Naive thymus-derived CD4-positive, alpha-beta T cell (primary cell): Measurements from ENCODE around the gene EZR. TPM values are rescaled to one million over a fixed set of nuclear protein-coding genes. Genes with fewer than 3 reads are reported as not detected.
A peak's percentile ranks its signal among the peaks of the same experiment; 100 is the strongest.

Source experiments
- ATAC-seq: fragments of 150-1000 bp; cut with Tn5 transposase; 2 replicates; pipeline ENCODE4 v1.10.0; 2021; ENCODE audit warnings: mild to moderate bottlenecking, moderate library complexity
- CTCF ChIA-PET: fragments of 350-600 bp; sonication (Branson Sonifier 250); formaldehyde crosslinking; loops from one replicate; lab custom pipeline; 2021; ENCODE audit warnings: antibody characterized with exemption; lab: Charles Lee
- POLR2A ChIA-PET: fragments of 350-600 bp; sonication (Branson Sonifier 250); formaldehyde crosslinking; loops from one replicate; lab custom pipeline; 2021; ENCODE audit warnings: antibody characterized with exemption, inconsistent platforms; lab: Charles Lee
- DNase-seq, 9 donors: peaks; one replicate each; pipeline versions ENCODE4 v3.0.0 to v3.0.0-alpha.2; 2020 to 2022; ENCODE audit warnings: mixed read lengths in 1 of 9
- H3K27ac ChIP-seq: one replicate; pipeline ENCODE4 v1.7.0; 2013; ENCODE audit warnings: mild to moderate bottlenecking, low read depth, low read length, moderate library complexity
- H3K27me3 ChIP-seq, 2 donors: one replicate each; pipeline ENCODE4 v1.7.0; 2013; ENCODE audit warnings: low read length in 2 of 2, mild to moderate bottlenecking in 2 of 2, moderate library complexity in 2 of 2; ENCODE audit not compliant: control insufficient read depth in 2 of 2, insufficient read depth in 2 of 2
- H3K36me3 ChIP-seq, 3 experiments: 1 replicate in 2 of 3; 2 replicates in 1 of 3; pipeline ENCODE4 v1.7.0; 2013; ENCODE audit warnings: low read length in 3 of 3, mild to moderate bottlenecking in 3 of 3, moderate library complexity in 1 of 3; ENCODE audit not compliant: insufficient read depth in 3 of 3, control insufficient read depth in 2 of 3
- H3K4me1 ChIP-seq, 2 donors: one replicate each; pipeline ENCODE4 v1.7.0; 2013; ENCODE audit warnings: low read length in 2 of 2, mild to moderate bottlenecking in 2 of 2, moderate library complexity in 1 of 2; ENCODE audit not compliant: control insufficient read depth in 2 of 2, insufficient read depth in 2 of 2
- H3K4me3 ChIP-seq: 2 replicates; pipeline ENCODE4 v1.7.0; 2013; ENCODE audit warnings: mild to moderate bottlenecking, low read length
- H3K9me3 ChIP-seq, 3 experiments: 1 replicate in 2 of 3; 2 replicates in 1 of 3; pipeline ENCODE4 v1.7.0; 2013; ENCODE audit warnings: low read length in 3 of 3; ENCODE audit not compliant: control insufficient read depth in 2 of 3
- H3K27ac Mint-ChIP-seq, 9 donors: one replicate each; pipeline ENCODE4 v1.8.0; 2020 to 2022; ENCODE audit warnings: mixed read lengths in 9 of 9, mild to moderate bottlenecking in 8 of 9, moderate library complexity in 5 of 9, inconsistent platforms in 2 of 9
- H3K27me3 Mint-ChIP-seq, 5 donors: one replicate each; pipeline ENCODE4 v1.8.0; 2021 to 2022; ENCODE audit warnings: mixed read lengths in 5 of 5, mild to moderate bottlenecking in 1 of 5
- H3K36me3 Mint-ChIP-seq, 5 donors: one replicate each; pipeline ENCODE4 v1.8.0; 2020 to 2022; ENCODE audit warnings: mixed read lengths in 5 of 5, mild to moderate bottlenecking in 3 of 5, inconsistent platforms in 1 of 5
- H3K4me1 Mint-ChIP-seq, 7 donors: one replicate each; pipeline ENCODE4 v1.8.0; 2020 to 2022; ENCODE audit warnings: mixed read lengths in 7 of 7, mild to moderate bottlenecking in 3 of 7, inconsistent platforms in 1 of 7
- H3K4me3 Mint-ChIP-seq, 10 donors: one replicate each; pipeline ENCODE4 v1.8.0; 2020 to 2022; ENCODE audit warnings: mild to moderate bottlenecking in 10 of 10, mixed read lengths in 10 of 10, moderate library complexity in 6 of 10, inconsistent platforms in 2 of 10
- H3K9me3 Mint-ChIP-seq, 11 donors: one replicate each; pipeline ENCODE4 v1.8.0; 2020 to 2022; ENCODE audit warnings: mixed read lengths in 11 of 11, mild to moderate bottlenecking in 4 of 11, inconsistent platforms in 1 of 11, moderate library complexity in 1 of 11
- intact Hi-C, 2 donors: fragments of 100-400 bp; cut with micrococcal nuclease; formaldehyde crosslinking; loops; one replicate each; pipeline ENCODE4 v1.15.1; 2023
- microRNA-seq: library from miRNA; unstranded; fragments of <30 nt; microRNA quantifications from one replicate; pipeline ENCODE4 v1.2.0, GENCODE V29; 2022; ENCODE audit warnings: borderline microRNAs expressed
- polyA plus RNA-seq, 2 donors: library from polyadenylated mRNA; unstranded; fragments of 300-500 nt; fragmentation: Illumina TruSeq; gene quantifications; one replicate each; pipeline ENCODE4 v1.2.3, GENCODE V29; 2021
- total RNA-seq, 6 experiments: library from RNA in 5 of 6; stranded (reverse) in 5 of 6; gene quantifications; 1 replicate in 5 of 6; 2 replicates in 1 of 6; pipeline ENCODE4 v1.2.3 and lab custom pipeline; 2021 to 2026

EZR gene
- total and polyA plus RNA-seq, 7 experiments from 2014 or later, result 115 to 201 (median 140) TPM

DNA sequence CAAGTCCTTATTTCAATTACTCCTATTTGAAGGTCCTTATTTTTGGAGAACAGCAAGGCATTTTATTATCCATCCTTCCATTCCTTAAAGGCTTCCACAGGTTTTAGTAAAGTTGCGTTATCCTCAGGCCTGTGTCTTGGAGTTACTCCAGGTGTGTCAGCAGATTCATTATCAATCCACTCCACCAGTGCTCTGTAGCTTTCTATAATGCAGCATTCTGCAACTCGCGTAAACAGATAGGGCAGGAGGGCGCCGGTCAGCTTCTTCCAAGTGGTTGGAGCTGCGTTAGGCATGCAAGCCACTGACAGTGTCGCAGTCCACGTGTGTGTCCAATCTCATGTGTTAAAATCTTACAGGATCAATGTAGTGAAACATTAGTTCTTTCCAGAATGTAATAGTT is 93.5 kb downstream of the EZR start:
- Histone ChIP-seq H3K4me3 (no peak overlapping the region), H3K4me1 (peaks cover 4 to 11% of the 10 kb centered on the region in 2 donors), H3K36me3 (peaks cover 5 to 36% (median 13%) of the 10 kb centered on the region in 3 experiments), H3K9me3 (no peaks in the 10 kb centered on the region), H3K27me3 (no peaks in the 10 kb centered on the region), H3K27ac (no peak overlapping the region)
- no peak for ATAC-seq
- no peak for DNase-seq
- H3K4me1 Mint-ChIP-seq, result peaks cover 2 to 16% (median 5%) of the 10 kb centered on the region in 7 donors
- no peaks in the 10 kb centered on the region for H3K27me3 Mint-ChIP-seq
- H3K9me3 Mint-ChIP-seq, result no peaks in the 10 kb centered on the region
- ChIA-PET POLR2A (no interaction called here), CTCF (no interaction called here)
- no peak overlapping the region for H3K27ac Mint-ChIP-seq
- intact Hi-C loops, result no loop called here
- peaks cover 19 to 54% (median 50%) of the 10 kb centered on the region in 5 donors for H3K36me3 Mint-ChIP-seq
- no peak overlapping the region for H3K4me3 Mint-ChIP-seq

GRCh38 chr6:158722176-158722729 is 96.9 kb downstream of the EZR start:
- Mint-ChIP-seq H3K4me3 (no peak overlapping the region), H3K27me3 (no peaks in the 10 kb centered on the region), H3K4me1 (peaks cover 22 to 48% (median 29%) of the 10 kb centered on the region in 7 donors), H3K36me3 (peaks cover 13 to 59% (median 31%) of the 10 kb centered on the region in 5 donors), H3K9me3 (no peaks in the 10 kb centered on the region), H3K27ac (peak overlapping the region in 1 of 9 donors; percentile 26)
- POLR2A ChIA-PET, result interaction anchor here (0.6 to 0.8 kb wide), 2 partner anchors 157 to 958 kb away, joined by 3 read pairs; no protein-coding TSS in a partner anchor
- Histone ChIP-seq H3K4me1 (peaks cover 10 to 43% of the 10 kb centered on the region in 2 donors), H3K9me3 (no peaks in the 10 kb centered on the region), H3K27ac (no peak overlapping the region), H3K4me3 (no peak overlapping the region), H3K27me3 (no peaks in the 10 kb centered on the region), H3K36me3 (peaks cover 0 to 37% (median 5%) of the 10 kb centered on the region in 3 experiments)
- no peak for ATAC-seq
- no peak for DNase-seq
- CTCF ChIA-PET, result no interaction called here
- intact Hi-C loops, result loop anchor here in 1 of 2 donors (5.0 kb wide), 1 partner anchor 95 kb away; the partner anchor contains the start of gene EZR

- H3K9me3 ChIP-seq, result no peaks in the 10 kb centered on the region
- H3K27ac ChIP-seq, result no peak overlapping the region
- H3K4me1 ChIP-seq, result peaks cover 10 to 58% of the 10 kb centered on the region in 2 donors
- intact Hi-C loops, result loop anchor here in 1 of 2 donors (5.0 kb wide), 1 partner anchor 389 kb away; no protein-coding TSS in a partner anchor
- Mint-ChIP-seq H3K27me3 (no peaks in the 10 kb centered on the region), H3K4me3 (peak overlapping the region in 2 of 10 donors; percentile 3 to 56), H3K27ac (peak overlapping the region in 4 of 9 donors; percentile 73 to 90 (median 80)), H3K9me3 (no peaks in the 10 kb centered on the region), H3K36me3 (peaks cover 4 to 58% (median 22%) of the 10 kb centered on the region in 5 donors), H3K4me1 (peaks cover 28 to 71% (median 36%) of the 10 kb centered on the region in 7 donors)
- peaks cover 0 to 34% (median 4%) of the 10 kb centered on the region in 3 experiments for H3K36me3 ChIP-seq
- no peaks in the 10 kb centered on the region for H3K27me3 ChIP-seq
- no peak overlapping the region for H3K4me3 ChIP-seq
- DNase-seq, result no peak
- no peak for ATAC-seq
- CTCF ChIA-PET, result interaction anchor here (0.6 to 1.7 kb wide), 4 partner anchors 14 to 256 kb away, joined by 3 to 5 read pairs (median 4); no protein-coding TSS in a partner anchor
- POLR2A ChIA-PET, result interaction anchor here (0.8 kb wide), 1 partner anchor 9 kb away, joined by 5 read pairs; no protein-coding TSS in a partner anchor
Measured at GRCh38 chr6:158718461-158719046, 100.6 kb downstream of the EZR start.

DNA sequence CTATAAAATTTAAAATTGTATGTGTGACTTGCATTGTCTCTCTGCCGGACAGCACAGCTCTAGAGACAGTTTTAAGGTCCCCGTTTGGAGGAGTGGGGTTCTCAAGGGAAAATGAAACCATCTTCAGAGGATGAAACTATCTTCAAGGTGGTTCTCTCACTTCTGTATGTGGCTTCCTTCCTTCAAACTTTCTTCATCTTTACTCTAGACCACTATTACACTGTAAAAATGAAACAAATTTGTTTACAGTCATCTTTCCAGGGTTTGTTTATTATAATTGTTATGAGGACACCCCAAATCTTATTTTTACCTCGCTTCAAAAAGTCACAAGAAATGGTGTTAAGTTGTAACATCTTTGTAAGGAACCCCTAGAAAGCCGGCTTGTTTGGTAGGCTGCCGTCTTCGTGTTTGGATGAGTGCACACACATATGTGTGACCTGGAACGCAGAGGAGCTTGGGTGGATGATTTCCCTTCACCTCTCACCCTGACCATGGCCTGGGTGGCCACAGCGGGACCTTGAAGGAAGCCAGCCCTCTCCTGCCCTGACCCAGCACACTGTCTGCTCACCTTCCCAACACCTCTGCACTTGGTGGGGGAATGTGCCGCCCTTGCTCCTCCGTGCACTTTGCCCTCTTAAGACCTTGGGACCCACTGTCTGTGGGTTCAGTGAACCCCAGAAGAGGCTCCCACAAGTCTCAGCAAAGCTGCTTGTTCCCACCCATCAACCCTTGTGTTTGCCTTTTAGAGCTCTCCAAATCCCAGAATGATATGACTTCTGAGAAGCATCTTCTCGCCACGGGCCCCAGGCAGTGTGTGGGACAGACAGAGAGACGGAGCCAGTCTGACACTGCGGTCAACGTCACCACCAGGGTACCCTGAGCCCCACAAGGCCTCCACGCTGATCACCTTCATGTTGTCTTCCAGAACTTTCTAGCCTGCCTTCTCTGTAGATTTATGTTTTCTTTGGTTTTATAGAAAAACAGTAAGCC is 101.5 kb downstream of the EZR start:
- ChIA-PET POLR2A (interaction anchor here (0.8 kb wide), 1 partner anchor 10 kb away, joined by 5 read pairs; no protein-coding TSS in a partner anchor), CTCF (interaction anchor here (0.6 to 1.7 kb wide), 3 partner anchors 13 to 75 kb away, joined by 3 to 5 read pairs (median 4); no protein-coding TSS in a partner anchor)
- no peaks in the 10 kb centered on the region for H3K27me3 Mint-ChIP-seq
- peak overlapping the region; percentile 63 to 90 (median 76) for H3K27ac Mint-ChIP-seq
- peaks cover 28 to 78% (median 36%) of the 10 kb centered on the region in 7 donors for H3K4me1 Mint-ChIP-seq
- DNase-seq, result no peak
- H3K36me3 ChIP-seq, result peaks cover 0 to 42% (median 4%) of the 10 kb centered on the region in 3 experiments
- H3K27me3 ChIP-seq, result no peaks in the 10 kb centered on the region
- H3K4me1 ChIP-seq, result peaks cover 10 to 58% of the 10 kb centered on the region in 2 donors
- H3K9me3 ChIP-seq, result no peaks in the 10 kb centered on the region
- peak overlapping the region; percentile 31 for H3K4me3 ChIP-seq
- ATAC-seq, result peak; percentile 48
- no peak overlapping the region for H3K27ac ChIP-seq
- intact Hi-C loops, result loop anchor here in 1 of 2 donors (5.0 kb wide), 1 partner anchor 390 kb away; no protein-coding TSS in a partner anchor
- H3K4me3 Mint-ChIP-seq, result peak overlapping the region in 9 of 10 donors; percentile 23 to 71 (median 49)
- H3K9me3 Mint-ChIP-seq, result no peaks in the 10 kb centered on the region
- peaks cover 3 to 60% (median 27%) of the 10 kb centered on the region in 5 donors for H3K36me3 Mint-ChIP-seq

Small RNA genes within 50 kb of the gene (microRNA-seq; reads per million reads assigned to microRNA genes)
- gene MIR3918, result not detected

Other genes with a start within 250 kb of the EZR start
- gene DYNLT1, start 174.6 kb downstream of the EZR start, total RNA-seq, result 100 to 1,000 TPM in 2 of 5 experiments, 10 to 100 TPM in 3; 66.4 to 122 (median 75.9) TPM
- 10 to 100 TPM; 81.6 to 95.6 TPM for gene DYNLT1, start 174.6 kb downstream of the EZR start, polyA plus RNA-seq
- 10 to 100 TPM; 25.8 to 67.0 (median 31.1) TPM for gene SYTL3, start 169.3 kb downstream of the EZR start, total RNA-seq
- gene SYTL3, start 169.3 kb downstream of the EZR start, polyA plus RNA-seq, result 10 to 100 TPM; 13.4 to 27.3 TPM
- gene RSPH3, start 180.8 kb upstream of the EZR start, total RNA-seq, result 1 to 10 TPM; 1.3 to 3.6 (median 2.7) TPM
- gene RSPH3, start 180.8 kb upstream of the EZR start, polyA plus RNA-seq, result 1 to 10 TPM; 2.1 to 2.4 TPM
- 100 to 1,000 TPM in 2 of 5 experiments, 10 to 100 TPM in 3; 53.5 to 222 (median 84.0) TPM for gene TAGAP, start 225.6 kb upstream of the EZR start, total RNA-seq
- 100 to 1,000 TPM; 151 to 210 TPM for gene TAGAP, start 225.6 kb upstream of the EZR start, polyA plus RNA-seq